HCT116 (cell line): ENCODE data around the gene GPX1. TPM values are rescaled to one million over a fixed set of nuclear protein-coding genes. Genes with fewer than 3 reads are reported as not detected.

Source experiments
- ATAC-seq: fragments of 200-7000 bp; cut with Tn5 transposase; 2 replicates; pipeline ENCODE4 v1.9.1; 2020; ENCODE audit warnings: mild to moderate bottlenecking, moderate library complexity
- BruUV-seq: library from RNA; stranded (reverse); fragments of 400-500 nt; replicated peaks from 2 replicates; lab custom pipeline; 2021; lab: Mats Ljungman, UMichigan
- CTCF ChIA-PET: fragments of 300-600 bp; sonication (Branson Sonifier 250); formaldehyde crosslinking; loops from one replicate; lab custom pipeline; 2021; ENCODE audit warnings: antibody characterized with exemption; lab: Charles Lee
- POLR2A ChIA-PET: fragments of 300-600, 350-600 bp; sonication (Branson Sonifier 250); formaldehyde crosslinking; loops from one replicate; lab custom pipeline; 2021; ENCODE audit warnings: antibody characterized with exemption; lab: Charles Lee
- RAD21 ChIA-PET, 2 experiments: fragments of 300-600 bp; sonication (Branson Sonifier 250); formaldehyde crosslinking; loops; one replicate each; lab custom pipeline; 2023; ENCODE audit warnings: low total read pairs in 2 of 2; ENCODE audit not compliant: uncharacterized antibody in 2 of 2, unreplicated experiment in 2 of 2, low non-redundant PET in 1 of 2; lab: Charles Lee
- DNase-seq: peaks from one replicate; pipeline ENCODE4 v3.0.0-alpha.2; 2010; ENCODE audit warnings: low read depth, low spot score
- H2AFZ ChIP-seq: fragments of 200-600 bp; shearing (Covaris generic), sonication (generic); 2 replicates; pipeline ENCODE4 v1.6.1; 2017; ENCODE audit warnings: low read depth, mixed run types, mixed read lengths, antibody characterized with exemption, low read length; ENCODE audit not compliant: poor library complexity, severe bottlenecking
- H3K27ac ChIP-seq: 2 replicates; pipeline ENCODE4 v1.5.1; 2012; ENCODE audit warnings: low read depth, low read length
- H3K27me3 ChIP-seq: fragments of 200-600 bp; sonication (generic); 2 replicates; pipeline ENCODE4 v1.6.1; 2016; ENCODE audit warnings: mixed run types, low read length, mixed read lengths; ENCODE audit not compliant: insufficient read depth
- H3K36me3 ChIP-seq, 2 experiments: fragments of 200-500 bp in 1 of 2; fragments of 200-600 bp in 1 of 2; sonication (Bioruptor generic) in 1 of 2; sonication (generic) in 1 of 2; 2 replicates each; pipeline versions ENCODE4 v1.5.1 to v1.6.1; 2014 to 2016; ENCODE audit warnings: low read length in 2 of 2, inconsistent platforms in 1 of 2, mixed read lengths in 1 of 2, mixed run types in 1 of 2; ENCODE audit not compliant: insufficient read depth in 2 of 2, control insufficient read depth in 1 of 2
- H3K4me1 ChIP-seq, 2 experiments: fragments of 200-600 bp in 1 of 2; sonication (generic) in 1 of 2; 2 replicates each; pipeline versions ENCODE4 v1.5.1 to v1.6.1; 2012 to 2017; ENCODE audit warnings: low read length in 2 of 2, inconsistent platforms in 1 of 2, mild to moderate bottlenecking in 1 of 2, mixed read lengths in 1 of 2, mixed run types in 1 of 2, moderate library complexity in 1 of 2; ENCODE audit not compliant: insufficient read depth in 2 of 2, control insufficient read depth in 1 of 2
- H3K4me2 ChIP-seq: fragments of 200-600 bp; sonication (generic); 2 replicates; pipeline ENCODE4 v1.6.1; 2017; ENCODE audit warnings: mixed run types, low read length, mixed read lengths
- H3K4me3 ChIP-seq, 2 experiments: fragments of 200-600 bp in 1 of 2; sonication (generic) in 1 of 2; replicated peaks in 1 of 2; 2 replicates each; pipeline ENCODE4 v1.5.1; 2011 to 2016; ENCODE audit warnings: low read length in 2 of 2, control low read depth in 1 of 2, low read depth in 1 of 2, mild to moderate bottlenecking in 1 of 2, mixed read lengths in 1 of 2, mixed run types in 1 of 2
- H3K79me2 ChIP-seq: fragments of 200-600 bp; sonication (generic); 2 replicates; pipeline ENCODE4 v1.6.1; 2017; ENCODE audit warnings: mild to moderate bottlenecking, mixed run types, low read length, moderate library complexity, mixed read lengths; ENCODE audit not compliant: insufficient read depth
- H3K9ac ChIP-seq: fragments of 200-600 bp; sonication (generic); 2 replicates; pipeline ENCODE4 v1.6.1; 2016; ENCODE audit warnings: low read length, mixed read lengths
- H3K9me2 ChIP-seq: fragments of 200-600 bp; sonication (generic), shearing (Covaris generic); 2 replicates; pipeline ENCODE4 v1.6.1; 2017; ENCODE audit warnings: mixed run types, mild to moderate bottlenecking, moderate library complexity; ENCODE audit not compliant: insufficient read depth
- H3K9me3 ChIP-seq, 2 experiments: fragments of 200-500 bp in 1 of 2; fragments of 200-600 bp in 1 of 2; sonication (Bioruptor generic) in 1 of 2; sonication (generic) in 1 of 2; 2 replicates each; pipeline ENCODE4 v1.6.1; 2014 to 2017; ENCODE audit warnings: low read length in 2 of 2, mixed read lengths in 2 of 2, inconsistent platforms in 1 of 2, low read depth in 1 of 2, mild to moderate bottlenecking in 1 of 2, mixed run types in 1 of 2, moderate library complexity in 1 of 2; ENCODE audit not compliant: control insufficient read depth in 1 of 2, insufficient read depth in 1 of 2
- H4K20me1 ChIP-seq: fragments of 200-600 bp; sonication (generic), shearing (Covaris generic); 2 replicates; pipeline ENCODE4 v1.6.1; 2017; ENCODE audit warnings: mixed run types, mild to moderate bottlenecking, moderate library complexity; ENCODE audit not compliant: insufficient read depth
- ELF1 ChIP-seq: IDR thresholded peaks from 2 replicates; pipeline ENCODE4 v1.6.1; 2012; ENCODE audit warnings: low read depth, borderline replicate concordance
- EZH2 ChIP-seq: fragments of 200-600 bp; sonication (generic); IDR thresholded peaks from 2 replicates; pipeline ENCODE4 v1.6.1; 2017; ENCODE audit warnings: antibody characterized with exemption, mixed run types
- FOSL1 ChIP-seq: IDR thresholded peaks from 2 replicates; pipeline ENCODE4 v1.6.1; 2012; ENCODE audit warnings: low read depth
- JUND ChIP-seq: IDR thresholded peaks from 2 replicates; pipeline ENCODE4 v1.6.1; 2012
- POLR2AphosphoS5 ChIP-seq: IDR thresholded peaks from 2 replicates; pipeline ENCODE4 v1.6.1; 2011; ENCODE audit warnings: mild to moderate bottlenecking, low read depth, low read length, moderate library complexity
- REST ChIP-seq: IDR thresholded peaks from 2 replicates; pipeline ENCODE4 v1.6.1; 2012; ENCODE audit warnings: low read depth
- SIN3A ChIP-seq: IDR thresholded peaks from 2 replicates; pipeline ENCODE4 v1.6.1; 2012; ENCODE audit warnings: low read depth
- TCF7L2 ChIP-seq: IDR thresholded peaks from 2 replicates; pipeline ENCODE4 v1.7.0; 2011; ENCODE audit warnings: borderline replicate concordance, inconsistent platforms; ENCODE audit not compliant: insufficient read depth, insufficient read length; ENCODE audit errors: extremely low read depth
- YY1 ChIP-seq: IDR thresholded peaks from 2 replicates; pipeline ENCODE4 v1.6.1; 2011; ENCODE audit warnings: low read length, low read depth, moderate library complexity, mild to moderate bottlenecking; ENCODE audit not compliant: insufficient replicate concordance; ENCODE audit errors: extremely low read depth
- intact Hi-C: fragments of 100-400 bp; cut with micrococcal nuclease; formaldehyde crosslinking; loops from 2 replicates; pipeline ENCODE4 v1.10.0; 2022
- total RNA-seq: library from RNA; stranded (reverse); gene quantifications from one replicate; pipeline ENCODE4 v1.2.1, GENCODE V29; 2021; ENCODE audit not compliant: unreplicated experiment
- TF ChIP-seq, protein P1 (sequence below): IDR thresholded peaks from 2 replicates; pipeline ENCODE4 v1.6.1; 2012

GPX1 gene
- total RNA-seq, 1 experiment from 2014 or later = 330 TPM

- no peaks in the 10 kb centered on the region for H3K9me2 ChIP-seq
- H3K4me3 ChIP-seq = no peak overlapping the region
- peaks cover 17% of the 10 kb centered on the region for H3K79me2 ChIP-seq
- no peaks in the 10 kb centered on the region for H4K20me1 ChIP-seq
- no peak for ATAC-seq
- TF ChIP-seq, protein P1, sequence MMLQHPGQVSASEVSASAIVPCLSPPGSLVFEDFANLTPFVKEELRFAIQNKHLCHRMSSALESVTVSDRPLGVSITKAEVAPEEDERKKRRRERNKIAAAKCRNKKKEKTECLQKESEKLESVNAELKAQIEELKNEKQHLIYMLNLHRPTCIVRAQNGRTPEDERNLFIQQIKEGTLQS = no peak
- TF ChIP-seq ELF1 = no peak
- TF ChIP-seq EZH2 = no peak
- TF ChIP-seq TCF7L2 = no peak
- no peak for TF ChIP-seq JUND
- TF ChIP-seq POLR2AphosphoS5 = no peak
- TF ChIP-seq SIN3A = no peak
- no peak for TF ChIP-seq YY1
- TF ChIP-seq FOSL1 = no peak
- TF ChIP-seq REST = no peak
- TF ChIP-seq, all 23 proteins: peak for 0
- DNase-seq = no peak
- CTCF ChIA-PET = no interaction called here
- Histone ChIP-seq H3K9me3 (no peaks in the 10 kb centered on the region), H3K27me3 (no peaks in the 10 kb centered on the region), H3K9ac (no peak overlapping the region), H3K4me1 (peaks cover 15 to 34% of the 10 kb centered on the region in 2 experiments), H3K4me2 (no peak overlapping the region), H3K27ac (no peak overlapping the region), H2AFZ (no peak overlapping the region), H3K36me3 (no peaks in the 10 kb centered on the region)
- no TSS peak for BruUV-seq
- POLR2A ChIA-PET = interaction anchor here (0.6 kb wide), 1 partner anchor 194 kb away, joined by 4 read pairs; no protein-coding TSS in a partner anchor
- RAD21 ChIA-PET = no interaction called here
- intact Hi-C loops = no loop called here
Observed at GRCh38 chr3:49343163-49343562, 15.0 kb downstream of the GPX1 start.
